Measurements from ENCODE around the gene SH3GL3.

The SH3GL3 gene

DNA sequence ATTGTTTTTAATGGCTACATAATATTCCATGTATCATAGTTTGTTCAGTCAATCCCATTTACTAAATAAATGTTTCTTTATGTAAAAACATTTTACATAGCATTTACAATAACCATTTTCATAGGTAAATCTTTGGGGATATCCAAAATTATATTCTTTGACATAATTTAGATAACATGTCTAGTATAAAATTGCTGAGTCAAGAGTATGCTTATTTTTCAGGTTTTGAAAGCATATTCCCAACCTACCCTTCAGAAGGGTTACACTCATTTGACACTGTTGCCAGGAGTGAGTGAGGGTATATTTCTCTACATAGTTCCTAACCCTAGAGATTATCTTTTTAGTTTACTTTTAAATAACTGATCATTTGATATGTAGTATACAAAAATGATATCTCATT lies 122.2 kb downstream of the SH3GL3 start:
- DNase-seq (ENCODE audit: low read depth): no peak

- no peak for DNase-seq (ENCODE audit: low read depth)
These were observed 123.6 kb downstream of the SH3GL3 start for GRCh38 chr15:83570756-83571155.

DNA sequence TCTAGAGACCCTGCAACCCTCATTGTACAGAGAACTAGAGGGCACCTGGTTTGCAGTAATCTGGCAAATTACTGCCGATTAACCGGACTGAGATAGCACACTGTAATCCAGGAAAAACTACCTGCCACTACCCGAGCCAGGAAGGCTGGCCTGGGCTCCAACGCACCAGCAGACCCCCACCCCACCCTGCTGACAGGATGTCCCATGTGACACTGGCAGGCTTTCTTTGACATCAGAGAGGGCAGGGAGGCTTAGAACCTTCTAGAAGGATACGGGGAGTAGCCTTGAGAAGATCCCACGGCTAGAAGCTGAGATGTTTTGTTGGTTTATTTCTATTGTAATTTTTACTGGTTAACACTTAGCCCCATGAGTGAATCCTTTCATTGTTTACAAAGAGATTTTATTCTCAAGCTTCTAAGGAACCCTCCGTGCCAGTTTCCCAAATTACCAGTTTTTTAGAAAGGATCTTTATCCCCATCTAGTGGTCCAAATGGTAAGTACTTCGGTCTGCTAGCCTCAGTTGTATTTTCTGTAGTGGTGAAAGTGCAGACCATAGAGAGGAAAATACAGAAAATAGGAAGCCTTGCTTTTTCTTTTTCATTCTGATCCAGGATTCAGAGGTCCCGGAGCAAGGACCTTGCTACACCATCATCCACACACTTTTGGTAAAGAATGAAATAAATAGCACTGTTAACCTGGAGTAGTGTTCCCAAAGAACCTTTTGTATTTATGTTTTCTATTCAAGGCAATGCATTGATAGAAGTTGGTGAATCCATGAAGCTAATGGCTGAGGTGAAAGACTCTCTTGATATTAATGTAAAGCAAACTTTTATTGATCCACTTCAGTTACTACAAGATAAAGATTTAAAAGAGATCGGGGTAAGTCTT lies 124.9 kb downstream of the SH3GL3 start:
- DNase-seq (ENCODE audit: low read depth): peak; percentile 32

DNA sequence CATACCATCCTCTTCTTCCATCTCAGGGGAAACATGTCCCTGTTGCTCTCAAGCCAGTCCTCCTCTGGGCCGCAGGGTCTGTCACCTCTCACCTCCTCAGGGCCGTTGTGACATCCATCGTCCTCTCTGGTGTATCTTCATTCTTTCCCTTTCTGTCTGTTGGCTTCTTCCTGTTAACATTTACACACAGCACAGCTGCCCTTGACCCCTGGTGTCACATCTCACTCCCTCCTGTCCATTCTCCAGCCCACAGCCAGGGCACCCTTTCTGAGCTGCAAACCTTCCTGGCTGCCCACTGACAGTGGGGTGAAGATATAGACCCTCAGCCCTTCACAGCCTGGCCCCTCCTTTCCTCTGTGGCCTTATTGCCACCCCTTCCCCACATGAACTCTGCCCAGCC lies 127.2 kb downstream of the SH3GL3 start:
- DNase-seq (ENCODE audit: low read depth): no peak

GRCh38 chr15:83578691-83579090 lies 131.6 kb downstream of the SH3GL3 start:
- no peak for DNase-seq (ENCODE audit: low read depth)

DNA sequence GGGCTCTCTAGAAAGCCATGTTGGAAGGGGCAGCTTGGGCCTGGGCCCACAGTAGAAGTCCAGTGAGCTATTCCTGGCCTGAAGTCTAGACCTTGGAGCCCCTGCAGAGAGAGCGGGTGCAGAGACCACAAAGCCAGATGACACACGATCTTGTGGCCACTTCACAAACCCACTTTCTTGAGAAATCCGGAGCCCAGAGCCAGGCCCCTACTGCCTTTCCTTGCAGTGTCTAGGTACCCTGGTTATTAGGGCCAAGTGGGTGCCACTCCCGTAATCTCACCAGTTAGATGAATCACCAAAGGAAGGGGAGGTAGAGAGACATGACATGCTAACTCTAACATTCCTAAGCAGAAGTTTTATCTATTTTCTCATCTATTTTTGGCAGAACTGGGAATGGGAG lies 134.2 kb downstream of the SH3GL3 start:
- DNase-seq (ENCODE audit: low read depth): no peak

- no peak for DNase-seq (ENCODE audit: low read depth)
These were observed 135.2 kb downstream of the SH3GL3 start for GRCh38 chr15:83582381-83582780.

DNA sequence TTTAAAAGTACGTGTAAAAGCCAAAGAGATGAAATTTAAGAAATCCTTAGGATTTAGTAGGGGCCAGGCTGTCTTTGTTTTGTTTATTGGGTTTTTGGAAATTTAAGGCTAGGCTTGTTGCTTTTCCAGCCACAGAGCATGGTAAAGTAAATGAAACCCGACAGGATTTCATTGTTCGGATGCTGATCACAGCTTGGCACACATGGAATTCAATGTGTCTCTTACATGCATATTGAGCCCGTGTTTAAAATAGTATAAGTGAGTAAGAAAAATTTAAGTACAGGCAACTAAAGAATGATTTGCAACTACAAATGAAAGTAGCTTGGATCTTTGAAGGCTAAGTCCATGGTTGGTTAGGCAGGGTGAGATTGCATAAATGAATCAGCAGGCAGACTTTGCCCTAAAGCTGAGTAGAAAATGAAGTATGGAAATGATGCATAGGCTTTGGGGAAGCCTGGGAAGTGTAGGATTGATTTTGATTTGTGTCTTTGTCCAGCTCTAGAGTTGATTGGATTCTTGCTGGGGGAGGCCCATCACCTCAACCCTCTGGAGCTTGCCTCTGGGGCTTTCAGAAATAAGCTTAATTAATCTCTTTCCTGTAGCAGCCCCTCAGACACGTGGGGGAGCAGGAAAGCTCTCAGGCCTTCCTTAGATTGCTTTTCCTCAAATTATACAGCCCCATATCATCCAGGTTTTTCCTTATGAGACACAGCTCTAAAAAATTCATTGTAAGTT lies 138.6 kb downstream of the SH3GL3 start:
- no peak for DNase-seq (ENCODE audit: low read depth)

GRCh38 chr15:83587091-83587490 lies 139.9 kb downstream of the SH3GL3 start:
- DNase-seq (ENCODE audit: low read depth): no peak

- no peak for DNase-seq (ENCODE audit: low read depth)
These were observed 141.3 kb downstream of the SH3GL3 start for GRCh38 chr15:83588441-83588840.

DNA sequence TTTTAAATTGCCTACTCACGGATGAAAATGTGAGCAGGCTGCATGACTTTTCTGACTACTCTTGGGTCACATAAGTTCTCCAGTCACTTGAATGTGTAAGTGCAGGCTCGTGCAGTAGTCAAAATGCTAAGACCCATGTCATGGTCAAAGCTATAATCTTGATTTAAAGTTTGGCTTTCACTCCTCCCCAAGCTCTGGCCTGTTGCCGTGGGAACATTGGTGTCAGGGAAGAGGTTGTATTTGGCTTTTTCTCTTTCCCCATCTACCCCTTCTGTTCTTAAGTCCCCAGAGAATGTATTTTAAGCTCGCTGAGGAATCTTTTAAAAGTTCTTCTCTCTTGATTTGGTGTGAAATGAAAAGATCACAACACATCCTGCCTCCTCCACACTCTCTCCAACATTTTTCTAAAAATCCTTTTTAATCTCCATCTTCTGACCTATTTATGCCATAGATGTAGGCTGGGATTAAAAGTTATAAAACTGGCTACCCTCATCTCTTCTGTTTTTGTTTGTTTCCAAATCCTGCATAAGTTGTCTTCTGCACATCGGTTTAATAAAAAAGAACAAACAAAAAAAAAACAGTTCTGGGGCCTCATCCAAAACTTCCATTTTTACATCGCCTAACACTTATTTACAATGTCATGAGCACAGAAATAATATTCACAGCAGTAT lies 145.4 kb downstream of the SH3GL3 start:
- DNase-seq (ENCODE audit: low read depth): no peak

DNA sequence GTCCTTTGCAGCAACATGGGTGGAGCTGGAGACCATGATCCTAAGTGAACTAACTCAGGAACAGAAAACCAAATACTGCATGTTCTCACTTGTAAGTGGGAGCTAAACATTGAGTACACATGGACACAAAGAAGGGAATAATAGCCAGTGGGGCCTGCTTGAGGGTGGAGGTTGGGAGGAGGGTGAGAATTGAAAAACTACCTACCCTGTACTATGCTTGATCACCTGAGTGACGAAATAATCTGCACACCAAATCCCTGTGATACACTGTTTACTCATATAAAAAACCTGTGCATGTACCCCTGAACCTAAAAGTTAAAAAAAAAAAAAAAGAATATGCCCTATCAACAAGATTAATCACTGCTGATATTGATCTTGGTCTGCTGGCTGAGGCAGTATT lies 148.1 kb downstream of the SH3GL3 start:
- DNase-seq (ENCODE audit: low read depth): no peak

DNA sequence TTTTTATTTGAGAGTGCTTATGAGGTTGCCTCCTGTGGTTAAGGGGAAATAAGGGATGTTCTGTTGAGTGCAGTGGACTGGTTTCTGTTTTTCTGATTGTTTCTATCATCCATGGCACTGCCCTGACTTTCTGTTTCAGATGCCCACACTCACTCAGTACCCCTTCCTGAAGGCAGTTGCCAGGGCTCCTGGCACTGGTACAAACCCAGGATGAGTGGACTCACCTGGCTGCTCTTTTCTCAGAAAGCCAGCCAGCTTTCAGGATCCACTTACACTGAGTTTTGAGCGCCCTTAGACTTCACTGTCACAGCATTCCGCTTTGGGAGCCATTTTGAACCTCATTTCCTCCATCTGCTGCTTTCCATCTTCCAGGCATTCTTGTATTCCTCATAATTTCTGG lies 150.9 kb downstream of the SH3GL3 start:
- no peak for DNase-seq (ENCODE audit: low read depth)

DNA sequence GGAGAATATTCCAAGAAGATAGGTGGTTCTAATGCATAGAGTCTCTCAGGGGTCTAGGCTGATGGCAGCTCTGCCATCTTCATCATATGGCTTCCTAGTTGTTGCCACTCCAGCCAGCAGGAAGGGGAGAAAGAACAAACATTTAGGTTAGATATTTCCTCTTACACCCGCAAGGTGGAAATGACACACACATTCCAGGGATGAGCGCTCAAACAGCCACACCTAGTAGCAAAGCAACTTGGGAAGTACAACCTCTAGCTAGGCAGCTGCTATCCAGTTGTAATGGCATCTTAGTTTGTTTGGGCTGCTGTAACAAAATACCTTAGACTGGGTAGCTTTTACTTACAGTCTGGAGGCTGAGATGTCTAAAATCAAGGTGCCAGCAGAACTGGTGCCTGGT lies 154.9 kb downstream of the SH3GL3 start:
- DNase-seq (ENCODE audit: low read depth): no peak

GRCh38 chr15:83604549-83604948 lies 157.4 kb downstream of the SH3GL3 start:
- DNase-seq (ENCODE audit: low read depth): no peak

DNA sequence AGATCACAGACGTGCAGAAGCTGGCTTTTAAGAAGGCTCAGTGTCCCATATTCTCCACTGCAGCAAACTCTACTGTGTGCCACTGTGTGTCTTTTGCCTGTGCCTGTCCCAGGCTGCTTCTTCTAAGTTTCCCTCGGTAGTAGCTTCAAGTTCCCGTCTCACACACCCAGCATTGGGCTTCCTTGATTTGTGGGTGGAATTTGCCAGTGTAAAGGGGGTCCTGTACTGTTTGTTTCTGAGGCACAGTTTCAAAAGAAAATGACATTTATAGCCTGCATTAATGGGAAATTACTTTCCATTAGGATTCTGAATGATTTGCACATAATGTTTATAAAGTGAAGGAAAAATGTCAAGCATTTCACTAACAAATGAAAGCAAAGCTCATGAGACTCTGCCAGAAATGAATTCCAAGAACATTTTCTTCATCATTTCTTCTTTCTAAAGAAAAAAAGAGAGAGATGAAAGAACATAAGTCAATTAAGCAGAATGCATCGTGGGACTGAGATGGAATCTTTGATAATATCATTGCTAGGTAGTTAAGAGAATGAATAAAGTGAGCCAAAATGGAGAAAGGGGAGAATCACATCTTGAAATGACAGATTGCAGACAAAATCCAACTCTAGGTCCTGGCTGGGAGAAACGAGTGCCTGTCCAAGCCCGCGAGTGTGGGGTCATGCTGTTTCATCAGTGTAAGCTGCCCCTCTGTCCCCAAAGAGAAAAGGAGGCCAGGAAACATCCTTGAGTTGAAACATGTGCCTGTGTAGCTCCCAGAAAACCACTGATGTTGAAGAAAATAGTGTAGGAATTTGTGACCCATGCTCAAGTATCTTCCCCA lies 158.2 kb downstream of the SH3GL3 start:
- no peak for DNase-seq (ENCODE audit: low read depth)

- DNase-seq (ENCODE audit: low read depth): no peak
These were observed 163.0 kb downstream of the SH3GL3 start for GRCh38 chr15:83610132-83610531.

DNA sequence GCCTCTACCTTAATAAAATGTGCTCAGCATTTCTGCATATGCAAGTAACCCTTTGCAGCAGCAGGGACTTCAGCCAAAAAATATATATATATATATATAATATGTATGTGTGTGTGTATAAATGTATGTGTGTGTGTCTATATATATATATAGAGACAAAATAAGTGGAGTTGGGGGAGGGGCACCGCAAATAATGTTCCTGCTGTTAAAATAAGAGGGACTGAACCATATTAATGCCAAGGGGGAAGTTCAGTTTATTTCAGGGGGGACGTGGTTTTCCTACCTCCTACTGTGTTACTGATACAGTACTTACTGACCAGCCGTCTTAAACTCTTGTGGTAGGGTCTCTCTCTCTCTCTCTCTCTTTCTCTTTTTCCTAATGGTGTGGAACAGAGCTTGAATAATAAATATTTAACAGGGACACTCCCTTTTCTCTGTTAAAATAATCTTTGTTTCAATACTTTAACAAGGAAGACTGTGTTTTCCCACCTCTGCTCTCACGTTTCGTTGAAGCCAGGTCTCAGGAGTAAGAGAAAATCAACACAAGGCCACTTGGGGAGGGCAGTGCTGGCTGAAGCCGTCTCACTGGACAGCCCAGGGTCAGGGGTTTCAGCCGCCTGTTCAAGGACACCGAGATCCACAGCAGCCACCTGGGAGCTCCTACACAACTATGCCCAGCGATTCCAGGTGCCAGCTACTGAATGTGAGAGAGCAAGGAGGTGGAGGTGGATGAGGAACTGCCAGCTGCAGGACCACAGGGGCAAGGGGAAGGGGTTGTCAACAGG lies 164.0 kb downstream of the SH3GL3 start:
- no peak for DNase-seq (ENCODE audit: low read depth)

DNA sequence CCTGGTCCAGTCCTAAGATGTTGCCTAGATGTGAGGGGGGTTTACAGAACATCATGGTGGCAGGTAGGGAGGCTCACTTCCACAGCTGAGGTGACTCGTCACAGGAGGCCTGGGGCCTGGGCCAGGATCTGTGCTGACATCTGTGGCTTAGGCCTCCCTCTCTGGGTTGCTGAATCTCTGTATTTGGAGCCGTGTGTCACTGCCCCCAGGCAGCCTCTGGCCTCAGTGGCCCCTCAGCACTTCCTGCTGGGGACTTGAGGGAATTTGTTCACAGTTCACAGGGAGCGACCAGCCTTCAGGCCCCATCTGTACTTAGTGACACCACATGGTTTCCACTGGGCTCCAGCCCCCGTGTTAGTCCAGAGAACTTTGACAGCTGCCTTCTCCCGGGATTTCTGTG lies 165.1 kb downstream of the SH3GL3 start:
- no peak for DNase-seq (ENCODE audit: low read depth)

DNA sequence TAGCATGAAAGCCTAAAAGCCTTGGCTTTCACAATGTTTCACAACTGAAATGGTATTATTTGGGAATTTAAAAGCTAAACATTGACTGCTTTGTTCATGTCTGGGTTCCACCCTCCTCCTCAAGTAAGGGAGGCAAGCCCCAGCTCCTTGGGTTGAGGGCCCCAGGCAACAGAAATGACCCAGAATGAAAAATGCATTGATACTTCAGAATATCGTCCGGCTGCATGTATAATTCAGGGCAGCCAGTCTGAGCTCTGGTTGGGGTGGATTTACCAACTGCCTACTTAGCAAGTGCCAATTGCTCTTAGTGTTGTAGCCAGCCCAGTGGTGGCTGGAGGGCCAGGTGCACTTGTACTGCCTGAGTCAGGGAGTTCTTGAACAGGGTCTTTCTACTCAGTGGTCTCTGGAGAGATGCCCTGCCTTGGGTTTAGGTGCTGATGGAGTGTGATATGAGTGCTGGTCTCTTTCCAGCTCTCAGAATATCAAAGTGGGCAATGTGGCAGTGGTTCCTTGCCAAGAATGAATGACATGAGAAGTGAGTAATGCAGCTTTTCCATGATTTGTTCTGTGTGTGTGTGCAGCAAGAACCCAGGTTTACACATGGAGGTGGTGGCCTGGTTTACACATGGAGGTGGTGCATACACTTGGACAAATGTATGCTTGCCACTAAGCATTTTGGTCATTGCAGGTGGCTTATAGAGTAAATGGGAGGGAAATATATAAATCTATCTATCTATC lies 165.9 kb downstream of the SH3GL3 start:
- no peak for DNase-seq (ENCODE audit: low read depth)

Measured in EH (cell line).